ENCODE measurements around the gene NEK9.

DNA sequence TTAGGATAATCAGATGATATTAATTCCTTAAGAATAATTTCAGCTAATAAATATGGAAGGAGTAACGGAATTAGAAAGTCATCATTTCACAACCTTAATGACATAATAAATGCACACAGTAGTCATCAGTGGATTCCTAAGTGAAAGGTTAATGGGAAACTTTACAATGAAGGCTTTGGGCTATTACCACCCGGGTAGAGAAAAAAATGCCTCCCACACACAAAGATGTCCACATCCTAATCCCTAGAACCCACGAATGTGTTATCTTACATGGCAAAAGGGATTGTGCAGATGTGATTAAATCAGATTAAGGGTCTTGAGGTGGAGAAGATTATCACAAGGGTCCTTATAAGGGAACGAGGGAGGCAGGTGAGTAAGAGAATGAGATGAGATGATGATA is 43.9 kb upstream of the NEK9 start:
- TF ChIP-seq, protein P1, sequence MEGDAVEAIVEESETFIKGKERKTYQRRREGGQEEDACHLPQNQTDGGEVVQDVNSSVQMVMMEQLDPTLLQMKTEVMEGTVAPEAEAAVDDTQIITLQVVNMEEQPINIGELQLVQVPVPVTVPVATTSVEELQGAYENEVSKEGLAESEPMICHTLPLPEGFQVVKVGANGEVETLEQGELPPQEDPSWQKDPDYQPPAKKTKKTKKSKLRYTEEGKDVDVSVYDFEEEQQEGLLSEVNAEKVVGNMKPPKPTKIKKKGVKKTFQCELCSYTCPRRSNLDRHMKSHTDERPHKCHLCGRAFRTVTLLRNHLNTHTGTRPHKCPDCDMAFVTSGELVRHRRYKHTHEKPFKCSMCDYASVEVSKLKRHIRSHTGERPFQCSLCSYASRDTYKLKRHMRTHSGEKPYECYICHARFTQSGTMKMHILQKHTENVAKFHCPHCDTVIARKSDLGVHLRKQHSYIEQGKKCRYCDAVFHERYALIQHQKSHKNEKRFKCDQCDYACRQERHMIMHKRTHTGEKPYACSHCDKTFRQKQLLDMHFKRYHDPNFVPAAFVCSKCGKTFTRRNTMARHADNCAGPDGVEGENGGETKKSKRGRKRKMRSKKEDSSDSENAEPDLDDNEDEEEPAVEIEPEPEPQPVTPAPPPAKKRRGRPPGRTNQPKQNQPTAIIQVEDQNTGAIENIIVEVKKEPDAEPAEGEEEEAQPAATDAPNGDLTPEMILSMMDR (IDR thresholded peaks at IDR 0.05), result no peak
- TF ChIP-seq EZH2 (IDR thresholded peaks at IDR 0.05; ENCODE audit: borderline replicate concordance, insufficient read depth, low read depth, low read length, poor library complexity, severe bottlenecking), result no peak

Data from B cell (primary cell).